Neuronal stem cell (in vitro differentiated cells): ENCODE measurements around the gene GPR151.

Experiments used
- DNase-seq: peaks from one replicate; pipeline ENCODE4 v3.0.0-alpha.2; 2013; ENCODE audit warnings: low spot score
- H2AFZ ChIP-seq: one replicate; pipeline ENCODE4 v1.6.1; 2013; ENCODE audit warnings: mild to moderate bottlenecking, low read length, inconsistent platforms
- H2AK5ac ChIP-seq: 2 replicates; pipeline ENCODE4 v1.6.1; 2013; ENCODE audit warnings: low read depth, mild to moderate bottlenecking, inconsistent platforms, low read length, moderate library complexity, mixed read lengths
- H2BK120ac ChIP-seq: 2 replicates; pipeline ENCODE4 v1.6.1; 2013; ENCODE audit warnings: low read depth, mild to moderate bottlenecking, inconsistent platforms, low read length, moderate library complexity, mixed read lengths
- H2BK12ac ChIP-seq: one replicate; pipeline ENCODE4 v1.6.1; 2013; ENCODE audit warnings: low read length, inconsistent platforms
- H2BK15ac ChIP-seq: 2 replicates; pipeline ENCODE4 v1.6.1; 2013; ENCODE audit warnings: mild to moderate bottlenecking, low read length, inconsistent platforms, mixed read lengths
- H2BK5ac ChIP-seq: one replicate; pipeline ENCODE4 v1.6.1; 2013; ENCODE audit warnings: inconsistent platforms, mild to moderate bottlenecking, low read length, moderate library complexity
- H3K14ac ChIP-seq: one replicate; pipeline ENCODE4 v1.6.1; 2013; ENCODE audit warnings: low read length, inconsistent platforms
- H3K18ac ChIP-seq: 2 replicates; pipeline ENCODE4 v1.6.1; 2013; ENCODE audit warnings: low read length, inconsistent platforms
- H3K23ac ChIP-seq: 2 replicates; pipeline ENCODE4 v1.6.1; 2013; ENCODE audit warnings: low read depth, mild to moderate bottlenecking, mixed read lengths, low read length, inconsistent platforms; ENCODE audit not compliant: poor library complexity
- H3K27ac ChIP-seq: replicated peaks from 3 replicates; pipeline ENCODE4 v1.5.1; 2013; ENCODE audit warnings: low read length, inconsistent platforms
- H3K27me3 ChIP-seq, 3 experiments: 2 replicates each; pipeline ENCODE4 v1.6.1; 2013; ENCODE audit warnings: low read length in 3 of 3, mild to moderate bottlenecking in 2 of 3, inconsistent platforms in 1 of 3, low read depth in 1 of 3, mixed read lengths in 1 of 3, moderate library complexity in 1 of 3; ENCODE audit not compliant: control insufficient read depth in 3 of 3, insufficient read depth in 3 of 3
- H3K36me3 ChIP-seq, 2 donors: replicated peaks in 1 of 2; 2 replicates each; pipeline ENCODE4 v1.6.1; 2013; ENCODE audit warnings: low read length in 2 of 2; ENCODE audit not compliant: control insufficient read depth in 2 of 2, insufficient read depth in 2 of 2
- H3K4ac ChIP-seq: 2 replicates; pipeline ENCODE4 v1.6.1; 2013; ENCODE audit warnings: inconsistent platforms, mild to moderate bottlenecking, low read length, moderate library complexity
- H3K4me1 ChIP-seq, 2 donors: 1 replicate in 1 of 2; 2 replicates in 1 of 2; pipeline ENCODE4 v1.6.1; 2013; ENCODE audit warnings: low read length in 2 of 2, low read depth in 1 of 2; ENCODE audit not compliant: control insufficient read depth in 2 of 2, insufficient read depth in 1 of 2
- H3K4me2 ChIP-seq: one replicate; pipeline ENCODE4 v1.6.1; 2013; ENCODE audit warnings: mild to moderate bottlenecking, low read length, inconsistent platforms; ENCODE audit not compliant: insufficient read depth, poor library complexity, severe bottlenecking
- H3K4me3 ChIP-seq, 2 donors: 2 replicates each; pipeline ENCODE4 v1.5.1; 2013; ENCODE audit warnings: low read length in 2 of 2, mild to moderate bottlenecking in 2 of 2, inconsistent platforms in 1 of 2, moderate library complexity in 1 of 2
- H3K79me1 ChIP-seq: one replicate; pipeline ENCODE4 v1.6.1; 2013; ENCODE audit warnings: low read depth, mild to moderate bottlenecking, inconsistent platforms, low read length, moderate library complexity
- H3K9ac ChIP-seq: one replicate; pipeline ENCODE4 v1.6.1; 2013; ENCODE audit warnings: mild to moderate bottlenecking, low read depth, low read length, inconsistent platforms; ENCODE audit not compliant: poor library complexity
- H3K9me3 ChIP-seq, 2 donors: replicated peaks in 1 of 2; 2 replicates each; pipeline versions ENCODE3 to v1.6.1; 2013; ENCODE audit warnings: low read length in 2 of 2, mild to moderate bottlenecking in 2 of 2, inconsistent platforms in 1 of 2, low read depth in 1 of 2, mixed read lengths in 1 of 2, moderate library complexity in 1 of 2; ENCODE audit not compliant: control insufficient read depth in 2 of 2, insufficient read depth in 1 of 2
- H4K8ac ChIP-seq: one replicate; pipeline ENCODE4 v1.6.1; 2013; ENCODE audit warnings: low read depth, mild to moderate bottlenecking, inconsistent platforms, low read length, moderate library complexity
- H4K91ac ChIP-seq: one replicate; pipeline ENCODE4 v1.6.1; 2013; ENCODE audit warnings: low read length, low read depth, mild to moderate bottlenecking, inconsistent platforms; ENCODE audit not compliant: poor library complexity
- whole genome bisulfite sequencing, 2 donors: extraction: QIAGEN DNeasy Blood & Tissue Kit; methylation state at CpG; one replicate each; pipeline ENCODE4 v1.1.7; 2013; ENCODE audit warnings: missing lambda C conversion rate in 2 of 2, mixed read lengths in 1 of 2; ENCODE audit not compliant: insufficient read length in 2 of 2, insufficient replicate concordance in 1 of 2; ENCODE audit errors: extremely low coverage in 2 of 2; 5-methylcytosine and 5-hydroxymethylcytosine counted together

Gene GPR151

GRCh38 chr5:146529984-146530383 lies 14.0 kb upstream of the GPR151 start:
- Histone ChIP-seq H2BK120ac (no peak overlapping the region), H3K27ac (no peak overlapping the region), H3K4me1 (peaks cover 0 to 9% of the 10 kb centered on the region in 2 donors), H3K4me3 (no peak overlapping the region), H2BK5ac (no peak overlapping the region), H3K79me1 (no peaks in the 10 kb centered on the region), H4K8ac (no peak overlapping the region), H3K27me3 (no peaks in the 10 kb centered on the region), H2AK5ac (no peak overlapping the region), H3K4me2 (no peak overlapping the region), H3K9me3 (peaks cover 0 to 5% of the 10 kb centered on the region in 2 donors), H4K91ac (no peak overlapping the region), H3K14ac (no peak overlapping the region), H3K36me3 (no peaks in the 10 kb centered on the region), H3K4ac (no peak overlapping the region), H3K23ac (no peak overlapping the region), H2AFZ (no peak overlapping the region), H3K18ac (no peak overlapping the region), H2BK12ac (no peak overlapping the region), H3K9ac (no peak overlapping the region), H2BK15ac (no peak overlapping the region)
- WGBS, 2 donors: no CpG with 5 or more reads among the region's 2 CpGs
- DNase-seq: no peak

- no peak overlapping the region for H2BK15ac ChIP-seq
- H3K4me3 ChIP-seq: no peak overlapping the region
- H3K4me1 ChIP-seq: peaks cover 0 to under 1% of the 10 kb centered on the region in 2 donors
- no peak overlapping the region for H3K27ac ChIP-seq
- H3K27me3 ChIP-seq: no peaks in the 10 kb centered on the region
- no peak overlapping the region for H2BK120ac ChIP-seq
- no peak overlapping the region for H4K91ac ChIP-seq
- H3K9ac ChIP-seq: no peak overlapping the region
- no CpG with 5 or more reads among the region's 4 CpGs for WGBS, 2 donors
- no peak overlapping the region for H3K14ac ChIP-seq
- H2AFZ ChIP-seq: no peak overlapping the region
- no peak overlapping the region for H4K8ac ChIP-seq
- H3K18ac ChIP-seq: no peak overlapping the region
- no peak overlapping the region for H2AK5ac ChIP-seq
- H3K36me3 ChIP-seq: no peaks in the 10 kb centered on the region
- no peak overlapping the region for H2BK12ac ChIP-seq
- no peak overlapping the region for H3K4me2 ChIP-seq
- no peak for DNase-seq
- no peaks in the 10 kb centered on the region for H3K79me1 ChIP-seq
- no peak overlapping the region for H3K23ac ChIP-seq
- peaks cover 0 to 5% of the 10 kb centered on the region in 2 donors for H3K9me3 ChIP-seq
- H3K4ac ChIP-seq: no peak overlapping the region
- H2BK5ac ChIP-seq: no peak overlapping the region
Measured at GRCh38 chr5:146528236-146528635, 12.2 kb upstream of the GPR151 start.

DNA sequence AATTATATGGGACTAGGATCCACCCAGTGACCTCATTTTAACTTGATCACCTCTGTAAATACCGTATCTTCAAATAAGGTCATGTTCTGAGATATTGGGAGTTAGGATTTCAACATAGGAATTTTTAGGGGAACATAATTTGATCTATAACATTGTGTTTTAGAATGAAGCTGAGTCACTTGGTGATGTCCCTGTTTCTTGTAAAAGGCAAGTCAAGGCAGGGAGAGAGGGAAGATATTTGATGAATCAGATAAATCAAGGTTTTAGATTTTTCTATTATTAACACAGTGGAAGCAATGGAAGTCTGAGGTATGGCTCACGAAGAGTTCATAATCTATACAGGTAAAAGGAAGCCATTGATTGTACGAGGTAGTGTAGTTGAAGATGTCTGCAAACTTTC lies 11.8 kb upstream of the GPR151 start:
- H4K8ac ChIP-seq: no peak overlapping the region
- no peak overlapping the region for H3K4me2 ChIP-seq
- no peak overlapping the region for H4K91ac ChIP-seq
- no peak overlapping the region for H3K18ac ChIP-seq
- DNase-seq: no peak
- no peak overlapping the region for H2AFZ ChIP-seq
- no peak overlapping the region for H3K27ac ChIP-seq
- H3K27me3 ChIP-seq: no peaks in the 10 kb centered on the region
- H2BK120ac ChIP-seq: no peak overlapping the region
- H2AK5ac ChIP-seq: no peak overlapping the region
- H2BK12ac ChIP-seq: no peak overlapping the region
- no peaks in the 10 kb centered on the region for H3K36me3 ChIP-seq
- H3K9me3 ChIP-seq: peaks cover 0 to 5% of the 10 kb centered on the region in 2 donors
- no peak overlapping the region for H3K4me3 ChIP-seq
- H3K23ac ChIP-seq: no peak overlapping the region
- no peak overlapping the region for H3K4ac ChIP-seq
- no peak overlapping the region for H3K9ac ChIP-seq
- no peak overlapping the region for H2BK5ac ChIP-seq
- H3K4me1 ChIP-seq: no peaks in the 10 kb centered on the region
- WGBS, 2 donors: no CpG with 5 or more reads among the region's 3 CpGs
- H2BK15ac ChIP-seq: no peak overlapping the region
- H3K79me1 ChIP-seq: no peaks in the 10 kb centered on the region
- H3K14ac ChIP-seq: no peak overlapping the region

- Histone ChIP-seq H3K9ac (no peak overlapping the region), H3K4ac (no peak overlapping the region), H3K36me3 (no peaks in the 10 kb centered on the region), H3K23ac (no peak overlapping the region), H4K91ac (no peak overlapping the region), H3K4me3 (no peak overlapping the region), H3K14ac (no peak overlapping the region), H2BK12ac (no peak overlapping the region), H2BK5ac (no peak overlapping the region), H2BK120ac (no peak overlapping the region), H2AFZ (no peak overlapping the region), H2BK15ac (no peak overlapping the region), H3K4me1 (peaks cover 0 to 2% of the 10 kb centered on the region in 2 donors), H3K4me2 (no peak overlapping the region), H3K9me3 (no peaks in the 10 kb centered on the region), H3K18ac (no peak overlapping the region), H3K79me1 (no peaks in the 10 kb centered on the region), H3K27me3 (no peaks in the 10 kb centered on the region), H3K27ac (no peak overlapping the region), H4K8ac (no peak overlapping the region), H2AK5ac (no peak overlapping the region)
- WGBS, 2 donors: no CpG with 5 or more reads among the region's 3 CpGs
- no peak for DNase-seq
Measured at GRCh38 chr5:146523698-146524097, 7.7 kb upstream of the GPR151 start.
